HepG2 (cell line): ENCODE data around the gene RPP14. TPM values are rescaled to one million over a fixed set of nuclear protein-coding genes. Genes with fewer than 3 reads are reported as not detected.

Experiments used
- ATAC-seq: fragments of 200-7000 bp; cut with Tn5 transposase; 3 replicates; pipeline ENCODE4 v1.9.1; 2020; ENCODE audit warnings: mild to moderate bottlenecking, moderate library complexity
- BruUV-seq: library from RNA; stranded (reverse); fragments of 400-500 nt; replicated peaks from 2 replicates; lab custom pipeline; 2021; lab: Mats Ljungman, UMichigan
- CTCF ChIA-PET: fragments of 300-600 bp; formaldehyde crosslinking; extraction: SDS; loops from one replicate; lab custom pipeline; 2021; ENCODE audit warnings: low total read pairs, inconsistent platforms, low intra/inter-chr PET ratio; lab: Yijun Ruan, JAX
- POLR2A ChIA-PET: fragments of 350-600 bp; sonication (Branson Sonifier 250); formaldehyde crosslinking; loops from one replicate; lab custom pipeline; 2020; ENCODE audit warnings: antibody characterized with exemption, inconsistent platforms; lab: Yijun Ruan, JAX
- DNase-seq: peaks from one replicate; pipeline ENCODE4 v3.0.0-alpha.2; 2015; ENCODE audit warnings: low spot score
- FAIRE-seq: peaks from 3 replicates; lab custom pipeline; 2011; peaks lifted over from hg19 to GRCh38; lab: Jason Lieb, UNC
- H2AFZ ChIP-seq: one replicate; pipeline ENCODE4 v1.6.1; 2011; ENCODE audit warnings: low read length, inconsistent platforms
- H3K27ac ChIP-seq: fragments of 300-600 bp; 3 replicates; pipeline ENCODE4 v1.8.0; 2011; ENCODE audit warnings: mixed run types, mild to moderate bottlenecking, mixed read lengths, low read length, inconsistent platforms; ENCODE audit not compliant: insufficient read depth; ENCODE audit errors: extremely low read length
- H3K27me3 ChIP-seq, 2 experiments: fragments of 200-600 bp in 1 of 2; 2 replicates in 1 of 2; 3 replicates in 1 of 2; pipeline versions ENCODE4 v1.6.0 to v1.8.0; 2011; ENCODE audit warnings: low read length in 2 of 2, mild to moderate bottlenecking in 2 of 2, moderate library complexity in 2 of 2, inconsistent platforms in 1 of 2; ENCODE audit not compliant: insufficient read depth in 2 of 2, control insufficient read depth in 1 of 2
- H3K36me3 ChIP-seq, 2 experiments: fragments of 200-600 bp in 1 of 2; replicated peaks in 1 of 2; 2 replicates in 1 of 2; 3 replicates in 1 of 2; pipeline versions ENCODE4 v1.5.1 to v1.8.0; 2011; ENCODE audit warnings: low read length in 2 of 2, inconsistent platforms in 1 of 2; ENCODE audit not compliant: insufficient read depth in 2 of 2, control insufficient read depth in 1 of 2
- H3K4me1 ChIP-seq: 2 replicates; pipeline ENCODE4 v1.5.1; 2012; ENCODE audit warnings: low read length, inconsistent platforms; ENCODE audit not compliant: insufficient read depth
- H3K4me2 ChIP-seq: 2 replicates; pipeline ENCODE4 v1.6.0; 2011; ENCODE audit warnings: low read depth, low read length, inconsistent platforms
- H3K4me3 ChIP-seq, 3 experiments: fragments of 200-600 bp in 1 of 3; sonication (generic), shearing (Covaris generic) in 1 of 3; replicated peaks in 1 of 3; 2 replicates each; pipeline ENCODE4 v1.5.1; 2011 to 2016; ENCODE audit warnings: low read length in 3 of 3, inconsistent platforms in 2 of 3, low read depth in 2 of 3, mild to moderate bottlenecking in 2 of 3, control low read depth in 1 of 3, mixed read lengths in 1 of 3; ENCODE audit not compliant: insufficient read depth in 1 of 3
- H3K79me2 ChIP-seq: one replicate; pipeline ENCODE4 v1.6.1; 2011; ENCODE audit warnings: low read length, inconsistent platforms; ENCODE audit not compliant: insufficient read depth
- H3K9ac ChIP-seq: 2 replicates; pipeline ENCODE4 v1.6.0; 2011; ENCODE audit warnings: mild to moderate bottlenecking, low read depth, low read length, inconsistent platforms; ENCODE audit not compliant: insufficient read depth
- H3K9me3 ChIP-seq: 2 replicates; pipeline ENCODE4 v1.5.1; 2012; ENCODE audit warnings: mild to moderate bottlenecking, low read length
- H4K20me1 ChIP-seq: 2 replicates; pipeline ENCODE4 v1.6.0; 2011; ENCODE audit warnings: inconsistent platforms, mild to moderate bottlenecking, low read length, moderate library complexity; ENCODE audit not compliant: insufficient read depth
- FOXM1 ChIP-seq: sonication (generic); formaldehyde crosslinking; IDR thresholded peaks from 2 replicates; pipeline ENCODE4 v1.5.0; 2020; ENCODE audit warnings: missing genetic modification reagents
- FOXO1 ChIP-seq: sonication (generic); formaldehyde crosslinking; IDR thresholded peaks from 2 replicates; pipeline ENCODE4 v1.4.0; 2020; ENCODE audit warnings: missing genetic modification reagents
- GABPA ChIP-seq, 2 experiments: IDR thresholded peaks; 2 replicates each; pipeline ENCODE4 v1.6.1; 2011 to 2016; ENCODE audit warnings: low read depth in 2 of 2, low read length in 1 of 2, missing biosample characterization in 1 of 2, missing genetic modification characterization in 1 of 2
- HOXD1 ChIP-seq: sonication (generic); formaldehyde crosslinking; IDR thresholded peaks from 2 replicates; pipeline ENCODE4 v1.5.0; 2020; ENCODE audit warnings: missing genetic modification reagents
- MAF1 ChIP-seq: sonication (generic); formaldehyde crosslinking; IDR thresholded peaks from 2 replicates; pipeline ENCODE4 v1.5.0; 2020; ENCODE audit warnings: missing genetic modification reagents, borderline replicate concordance
- MEF2D ChIP-seq: sonication (generic); formaldehyde crosslinking; IDR thresholded peaks from 2 replicates; pipeline ENCODE4 v1.5.1; 2020; ENCODE audit warnings: mild to moderate bottlenecking, missing genetic modification reagents
- NCOA2 ChIP-seq: sonication (generic); formaldehyde crosslinking; IDR thresholded peaks from 2 replicates; pipeline ENCODE4 v1.8.0; 2022; ENCODE audit warnings: inconsistent platforms
- NFKBIZ ChIP-seq: IDR thresholded peaks from 2 replicates; pipeline ENCODE4 v1.6.1; 2018; ENCODE audit warnings: missing genetic modification reagents, missing compliant biosample characterization
- SIN3A ChIP-seq: IDR thresholded peaks from 2 replicates; pipeline ENCODE4 v1.6.1; 2011; ENCODE audit warnings: low read depth, mild to moderate bottlenecking, control low read depth, low read length, borderline replicate concordance
- SMAD3 ChIP-seq: sonication (generic); formaldehyde crosslinking; IDR thresholded peaks from 2 replicates; pipeline ENCODE4 v1.4.0; 2020; ENCODE audit warnings: missing genetic modification reagents
- TEAD2 ChIP-seq: sonication (generic); formaldehyde crosslinking; IDR thresholded peaks from 2 replicates; pipeline ENCODE4 v1.9.0; 2021; ENCODE audit warnings: missing genetic modification reagents
- ZNF160 ChIP-seq: sonication (generic); formaldehyde crosslinking; IDR thresholded peaks from 2 replicates; pipeline ENCODE4 v1.8.0; 2022; ENCODE audit warnings: mild to moderate bottlenecking, inconsistent platforms, missing genetic modification reagents
- ZNF549 ChIP-seq: sonication (generic); formaldehyde crosslinking; IDR thresholded peaks from 2 replicates; pipeline ENCODE4 v1.5.0; 2020; ENCODE audit warnings: missing genetic modification reagents
- ZNF737 ChIP-seq: sonication (generic); formaldehyde crosslinking; IDR thresholded peaks from 2 replicates; pipeline ENCODE4 v1.5.0; 2020; ENCODE audit warnings: missing genetic modification reagents, mild to moderate bottlenecking, borderline replicate concordance
- whole genome bisulfite sequencing: methylation state at CpG from one replicate; pipeline ENCODE4 v1.1.6; 2017; ENCODE audit warnings: low lambda C conversion rate; 5-methylcytosine and 5-hydroxymethylcytosine counted together
- in situ Hi-C: cut with HindIII; loops from 2 replicates; pipeline ENCODE4 v1.10.0; 2017; ENCODE audit warnings: low pct_unique_long_range_greater_than_20kb; ENCODE audit not compliant: extremely low pct_ligation_motif_present
- intact Hi-C: fragments of 100-400 bp; cut with micrococcal nuclease; formaldehyde crosslinking; loops from one replicate; pipeline ENCODE4 v1.10.0; 2022; ENCODE audit not compliant: unreplicated experiment
- polyA plus RNA-seq, 8 experiments: library from polyadenylated mRNA; depleted of rRNA in 3 of 8; stranded (reverse) in 7 of 8; unstranded in 1 of 8; fragments of >200 nt; fragmentation: Illumina TruSeq in 4 of 8; extraction: Trizol in 4 of 8; gene quantifications; 2 replicates each; pipeline versions ENCODE4 v1.2.1 to v1.2.3, GENCODE V29; 2011 to 2016; ENCODE audit warnings: low read depth in 4 of 8, missing spikeins in 1 of 8, mixed read lengths in 1 of 8; ENCODE audit not compliant: insufficient read depth in 1 of 8
- total RNA-seq, 5 experiments: library from RNA; depleted of rRNA; stranded (reverse); fragments of >200 nt; fragmentation: Illumina TruSeq; extraction: Trizol; gene quantifications; 2 replicates each; pipeline ENCODE4 v1.2.3, GENCODE V29; 2016; ENCODE audit warnings: low read depth in 1 of 5
- TF ChIP-seq, protein P1 (sequence below): sonication (generic); formaldehyde crosslinking; IDR thresholded peaks from 2 replicates; pipeline ENCODE4 v1.9.0; 2021; ENCODE audit warnings: missing genetic modification reagents, mild to moderate bottlenecking, borderline replicate concordance
- TF ChIP-seq, protein P2 (sequence below): sonication (generic); formaldehyde crosslinking; IDR thresholded peaks from 2 replicates; pipeline ENCODE4 v1.5.1; 2020; ENCODE audit warnings: missing genetic modification reagents, mild to moderate bottlenecking, borderline replicate concordance
- TF ChIP-seq, protein P3 (sequence below): sonication (generic); formaldehyde crosslinking; IDR thresholded peaks from 2 replicates; pipeline ENCODE4 v1.8.0; 2022; ENCODE audit warnings: mild to moderate bottlenecking, missing genetic modification reagents, moderate library complexity

The RPP14 gene
- total and polyA plus RNA-seq, 2 of the 13 experiments (the other 11 are each of a cell fraction or from before 2014, with no cell fraction given), result 15.4 to 16.2 TPM

DNA sequence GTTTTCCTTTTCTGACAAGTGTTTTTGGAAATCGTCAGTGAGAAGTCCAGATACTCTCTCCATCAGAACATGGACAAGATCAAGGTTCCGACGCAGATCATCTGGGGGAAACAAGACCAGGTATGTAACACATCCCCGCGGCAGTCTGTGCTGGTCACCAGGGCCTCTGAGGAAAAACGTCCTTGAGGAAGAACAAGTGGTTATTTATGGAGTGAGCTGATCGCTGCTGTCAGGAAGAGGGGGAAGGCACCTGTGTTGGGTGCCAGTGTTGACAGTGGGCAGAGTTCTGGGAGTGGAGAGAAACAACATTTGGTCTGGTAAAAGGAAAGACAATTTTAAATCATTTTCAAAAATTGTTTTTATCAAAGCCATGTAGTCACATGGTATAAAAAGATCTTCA is 20.7 kb upstream of the RPP14 start:
- ChIA-PET CTCF (no interaction called here), POLR2A (no interaction called here)
- FAIRE-seq (no peak), DNase-seq (no peak), ATAC-seq (no peak)
- Histone ChIP-seq H3K9me3 (no peaks in the 10 kb centered on the region), H3K4me2 (no peak overlapping the region), H4K20me1 (no peaks in the 10 kb centered on the region), H3K36me3 (peaks cover 0 to 6% of the 10 kb centered on the region in 2 experiments; a peak in 3 of 5 replicates), H3K79me2 (no peaks in the 10 kb centered on the region), H2AFZ (no peak overlapping the region), H3K4me1 (peaks cover 24% of the 10 kb centered on the region), H3K27me3 (no peaks in the 10 kb centered on the region), H3K27ac (no peak overlapping the region), H3K9ac (no peak overlapping the region), H3K4me3 (no peak overlapping the region)
- WGBS, result 83% methylated on average over 7 of the region's 7 CpGs
- in situ Hi-C loops (no loop called here), intact Hi-C loops (loop anchor here (5.0 kb wide), 1 partner anchor 48 kb away; the partner anchor contains the start of gene ABHD6)
- no TSS peak for BruUV-seq
- TF ChIP-seq MAF1 (no peak), NFKBIZ (CRISPR knock-in tag) (no peak)

DNA sequence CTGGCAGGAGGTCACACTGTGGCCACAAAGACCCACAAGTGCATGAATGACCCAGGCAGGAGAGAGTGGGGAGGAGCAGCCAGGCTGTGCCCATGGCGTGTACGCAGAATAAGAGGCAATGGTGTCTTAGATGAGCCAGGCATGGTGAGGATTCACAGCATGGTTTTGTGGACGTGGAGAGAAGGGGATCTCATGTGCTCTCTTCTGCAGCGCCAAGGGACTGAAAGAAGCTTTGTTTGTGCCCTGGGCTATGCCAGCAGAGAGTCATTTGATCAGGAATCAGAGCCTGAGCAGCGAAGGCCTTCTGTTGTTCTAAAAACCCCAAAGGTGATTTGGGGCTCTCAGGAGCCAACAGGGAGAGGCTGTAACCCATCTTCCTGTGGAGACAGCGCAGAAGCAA is 18.7 kb upstream of the RPP14 start:
- CTCF ChIA-PET, result no interaction called here
- Histone ChIP-seq H3K27ac (no peak overlapping the region), H3K79me2 (no peaks in the 10 kb centered on the region), H3K9ac (no peak overlapping the region), H3K4me1 (peaks cover 18% of the 10 kb centered on the region), H3K4me3 (no peak overlapping the region), H3K9me3 (no peaks in the 10 kb centered on the region), H3K27me3 (no peaks in the 10 kb centered on the region), H3K4me2 (no peak overlapping the region), H4K20me1 (no peaks in the 10 kb centered on the region), H3K36me3 (peaks cover 0 to 5% of the 10 kb centered on the region in 2 experiments; a peak in 3 of 5 replicates), H2AFZ (no peak overlapping the region)
- 91% methylated on average over 6 of the region's 6 CpGs for WGBS
- ATAC-seq, result no peak
- no TSS peak for BruUV-seq
- POLR2A ChIA-PET, result no interaction called here
- TF ChIP-seq, protein P1, sequence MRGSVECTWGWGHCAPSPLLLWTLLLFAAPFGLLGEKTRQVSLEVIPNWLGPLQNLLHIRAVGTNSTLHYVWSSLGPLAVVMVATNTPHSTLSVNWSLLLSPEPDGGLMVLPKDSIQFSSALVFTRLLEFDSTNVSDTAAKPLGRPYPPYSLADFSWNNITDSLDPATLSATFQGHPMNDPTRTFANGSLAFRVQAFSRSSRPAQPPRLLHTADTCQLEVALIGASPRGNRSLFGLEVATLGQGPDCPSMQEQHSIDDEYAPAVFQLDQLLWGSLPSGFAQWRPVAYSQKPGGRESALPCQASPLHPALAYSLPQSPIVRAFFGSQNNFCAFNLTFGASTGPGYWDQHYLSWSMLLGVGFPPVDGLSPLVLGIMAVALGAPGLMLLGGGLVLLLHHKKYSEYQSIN, result no peak
- TF ChIP-seq, protein P2, sequence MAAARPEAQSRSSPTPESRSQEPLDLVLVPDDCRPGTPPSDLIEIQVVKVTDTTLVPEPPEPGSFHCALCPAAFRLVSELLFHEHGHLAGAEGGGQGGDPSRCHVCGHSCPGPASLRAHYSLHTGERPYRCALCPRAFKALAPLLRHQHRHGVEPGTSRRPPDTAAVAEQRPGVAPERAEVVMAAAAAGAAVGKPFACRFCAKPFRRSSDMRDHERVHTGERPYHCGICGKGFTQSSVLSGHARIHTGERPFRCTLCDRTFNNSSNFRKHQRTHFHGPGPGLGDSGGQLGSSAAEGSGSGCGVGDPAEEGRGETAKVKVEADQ (CRISPR knock-in tag), result no peak
- no peak for TF ChIP-seq SIN3A
- no peak for TF ChIP-seq MEF2D (CRISPR knock-in tag)
- TF ChIP-seq, protein P3, sequence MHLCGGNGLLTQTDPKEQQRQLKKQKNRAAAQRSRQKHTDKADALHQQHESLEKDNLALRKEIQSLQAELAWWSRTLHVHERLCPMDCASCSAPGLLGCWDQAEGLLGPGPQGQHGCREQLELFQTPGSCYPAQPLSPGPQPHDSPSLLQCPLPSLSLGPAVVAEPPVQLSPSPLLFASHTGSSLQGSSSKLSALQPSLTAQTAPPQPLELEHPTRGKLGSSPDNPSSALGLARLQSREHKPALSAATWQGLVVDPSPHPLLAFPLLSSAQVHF, result no peak
- no peak for TF ChIP-seq TEAD2 (CRISPR knock-in tag)
- no peak for TF ChIP-seq HOXD1
- no peak for TF ChIP-seq ZNF549
- no peak for TF ChIP-seq SMAD3 (CRISPR knock-in tag)
- no peak for TF ChIP-seq ZNF737 (CRISPR knock-in tag)
- no peak for TF ChIP-seq ZNF160 (CRISPR knock-in tag)
- no peak for TF ChIP-seq NCOA2 (CRISPR knock-in tag)
- TF ChIP-seq GABPA (IDR thresholded peaks at IDR 0.05; ENCODE audit: low read depth, low read length), result no peak
- TF ChIP-seq GABPA (CRISPR knock-in tag; IDR thresholded peaks at IDR 0.05; ENCODE audit: low read depth), result no peak
- TF ChIP-seq FOXM1, result no peak
- no peak for TF ChIP-seq FOXO1
- FAIRE-seq, result no peak
- in situ Hi-C loops, result no loop called here
- DNase-seq, result no peak
- intact Hi-C loops, result loop anchor here (5.0 kb wide), 1 partner anchor 50 kb away; the partner anchor contains the start of gene ABHD6
